PFSK-1 (cell line): Measurements from ENCODE around the gene FAM199X.

Experiments used
- FOXP2 ChIP-seq: optimal IDR thresholded peaks from 2 replicates; pipeline ENCODE3; 2011; ENCODE audit warnings: borderline replicate concordance, control low read depth, inconsistent platforms; ENCODE audit not compliant: insufficient read depth; ENCODE audit errors: extremely low read length, extremely low read depth
- POLR2AphosphoS5 ChIP-seq: IDR thresholded peaks from 2 replicates; pipeline ENCODE4 v1.6.1; 2012; ENCODE audit warnings: low read depth, mild to moderate bottlenecking, control low read depth, low read length, moderate library complexity
- REST ChIP-seq, 2 experiments: IDR thresholded peaks; 2 replicates each; pipeline versions ENCODE4 v1.6.1 to v1.8.0; 2011 to 2012; ENCODE audit warnings: low read depth in 2 of 2, low read length in 2 of 2, control low read depth in 1 of 2, inconsistent platforms in 1 of 2, mild to moderate bottlenecking in 1 of 2, moderate library complexity in 1 of 2; ENCODE audit not compliant: insufficient read depth in 1 of 2
- SIN3A ChIP-seq: IDR thresholded peaks from 2 replicates; pipeline ENCODE4 v1.6.1; 2012; ENCODE audit warnings: mild to moderate bottlenecking, low read length, moderate library complexity, borderline replicate concordance; ENCODE audit not compliant: insufficient read depth
- TAF1 ChIP-seq: IDR thresholded peaks from 2 replicates; pipeline ENCODE4 v1.6.1; 2012; ENCODE audit warnings: low read length, control low read depth, borderline replicate concordance; ENCODE audit not compliant: insufficient read depth

GRCh38 chrX:104126856-104127255 is 39.4 kb upstream of the FAM199X start:
- TF ChIP-seq POLR2AphosphoS5 (no peak), REST (IDR thresholded peaks at IDR 0.05; ENCODE audit: insufficient read depth in 1 of 2, low read depth in 2 of 2, low read length in 2 of 2) (no peak), TAF1 (no peak), SIN3A (no peak), FOXP2 (no peak)
